ENCODE results near the gene PFDN6. TPM values are rescaled to one million over a fixed set of nuclear protein-coding genes. Genes with fewer than 3 reads are reported as not detected.

Gene PFDN6
- total and polyA plus RNA-seq, 2 experiments from 2014 or later: 56.1 to 62.2 TPM

DNA sequence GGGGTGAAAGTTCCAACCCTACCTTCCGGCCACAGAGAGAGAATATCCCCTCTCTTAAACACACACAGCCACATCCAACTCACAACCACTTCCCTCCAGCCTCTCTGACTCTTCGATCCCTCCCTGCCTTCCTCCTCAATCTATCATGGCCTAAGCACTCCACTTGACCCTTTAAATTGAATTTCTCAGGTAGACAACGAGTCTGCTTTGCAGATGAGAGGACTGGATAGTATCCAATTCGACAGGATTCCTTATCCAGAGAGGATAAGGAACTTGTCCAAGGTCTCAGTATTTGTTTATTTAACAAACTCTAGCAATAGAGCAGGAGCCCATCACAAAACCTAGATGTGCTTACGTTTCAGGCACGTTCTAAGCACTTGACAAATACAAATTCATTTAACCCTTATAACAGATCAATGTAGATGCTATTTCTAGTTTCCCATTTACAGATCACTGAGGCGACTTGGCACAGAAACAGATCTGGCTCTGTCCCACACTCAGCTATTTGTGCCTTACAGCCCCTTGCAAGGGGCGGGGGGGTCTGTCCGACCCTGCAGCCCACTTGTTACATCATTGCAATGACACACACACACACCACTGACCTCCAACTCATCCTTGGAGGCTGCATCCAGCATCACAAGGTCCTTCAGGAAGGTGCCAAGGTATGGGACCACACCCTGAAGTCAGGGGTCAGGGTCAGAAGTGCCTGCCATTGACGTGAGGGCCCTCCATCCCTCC, 4.9 kb downstream of the PFDN6 start:
- peaks cover 14% of the 10 kb centered on the region for H3K27me3 Mint-ChIP-seq (ENCODE audit: insufficient read depth, low read depth, poor library complexity)
- TF ChIP-seq, protein P1, sequence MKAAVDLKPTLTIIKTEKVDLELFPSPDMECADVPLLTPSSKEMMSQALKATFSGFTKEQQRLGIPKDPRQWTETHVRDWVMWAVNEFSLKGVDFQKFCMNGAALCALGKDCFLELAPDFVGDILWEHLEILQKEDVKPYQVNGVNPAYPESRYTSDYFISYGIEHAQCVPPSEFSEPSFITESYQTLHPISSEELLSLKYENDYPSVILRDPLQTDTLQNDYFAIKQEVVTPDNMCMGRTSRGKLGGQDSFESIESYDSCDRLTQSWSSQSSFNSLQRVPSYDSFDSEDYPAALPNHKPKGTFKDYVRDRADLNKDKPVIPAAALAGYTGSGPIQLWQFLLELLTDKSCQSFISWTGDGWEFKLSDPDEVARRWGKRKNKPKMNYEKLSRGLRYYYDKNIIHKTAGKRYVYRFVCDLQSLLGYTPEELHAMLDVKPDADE (IDR thresholded peaks at IDR 0.05): no peak
- no peak for TF ChIP-seq STAT1 (IDR thresholded peaks at IDR 0.05; ENCODE audit: unreplicated experiment)
- TF ChIP-seq NANOG (IDR thresholded peaks at IDR 0.05; ENCODE audit: borderline replicate concordance): no peak
- TF ChIP-seq, protein P2, sequence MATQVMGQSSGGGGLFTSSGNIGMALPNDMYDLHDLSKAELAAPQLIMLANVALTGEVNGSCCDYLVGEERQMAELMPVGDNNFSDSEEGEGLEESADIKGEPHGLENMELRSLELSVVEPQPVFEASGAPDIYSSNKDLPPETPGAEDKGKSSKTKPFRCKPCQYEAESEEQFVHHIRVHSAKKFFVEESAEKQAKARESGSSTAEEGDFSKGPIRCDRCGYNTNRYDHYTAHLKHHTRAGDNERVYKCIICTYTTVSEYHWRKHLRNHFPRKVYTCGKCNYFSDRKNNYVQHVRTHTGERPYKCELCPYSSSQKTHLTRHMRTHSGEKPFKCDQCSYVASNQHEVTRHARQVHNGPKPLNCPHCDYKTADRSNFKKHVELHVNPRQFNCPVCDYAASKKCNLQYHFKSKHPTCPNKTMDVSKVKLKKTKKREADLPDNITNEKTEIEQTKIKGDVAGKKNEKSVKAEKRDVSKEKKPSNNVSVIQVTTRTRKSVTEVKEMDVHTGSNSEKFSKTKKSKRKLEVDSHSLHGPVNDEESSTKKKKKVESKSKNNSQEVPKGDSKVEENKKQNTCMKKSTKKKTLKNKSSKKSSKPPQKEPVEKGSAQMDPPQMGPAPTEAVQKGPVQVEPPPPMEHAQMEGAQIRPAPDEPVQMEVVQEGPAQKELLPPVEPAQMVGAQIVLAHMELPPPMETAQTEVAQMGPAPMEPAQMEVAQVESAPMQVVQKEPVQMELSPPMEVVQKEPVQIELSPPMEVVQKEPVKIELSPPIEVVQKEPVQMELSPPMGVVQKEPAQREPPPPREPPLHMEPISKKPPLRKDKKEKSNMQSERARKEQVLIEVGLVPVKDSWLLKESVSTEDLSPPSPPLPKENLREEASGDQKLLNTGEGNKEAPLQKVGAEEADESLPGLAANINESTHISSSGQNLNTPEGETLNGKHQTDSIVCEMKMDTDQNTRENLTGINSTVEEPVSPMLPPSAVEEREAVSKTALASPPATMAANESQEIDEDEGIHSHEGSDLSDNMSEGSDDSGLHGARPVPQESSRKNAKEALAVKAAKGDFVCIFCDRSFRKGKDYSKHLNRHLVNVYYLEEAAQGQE (IDR thresholded peaks at IDR 0.05; ENCODE audit: unreplicated experiment): no peak
- TF ChIP-seq POLR2AphosphoS5 (IDR thresholded peaks at IDR 0.05; ENCODE audit: low read depth): no peak
- no peak for TF ChIP-seq ZNF331 (CRISPR knock-in tag; IDR thresholded peaks at IDR 0.05; ENCODE audit: low read depth)
- TF ChIP-seq, protein P3, sequence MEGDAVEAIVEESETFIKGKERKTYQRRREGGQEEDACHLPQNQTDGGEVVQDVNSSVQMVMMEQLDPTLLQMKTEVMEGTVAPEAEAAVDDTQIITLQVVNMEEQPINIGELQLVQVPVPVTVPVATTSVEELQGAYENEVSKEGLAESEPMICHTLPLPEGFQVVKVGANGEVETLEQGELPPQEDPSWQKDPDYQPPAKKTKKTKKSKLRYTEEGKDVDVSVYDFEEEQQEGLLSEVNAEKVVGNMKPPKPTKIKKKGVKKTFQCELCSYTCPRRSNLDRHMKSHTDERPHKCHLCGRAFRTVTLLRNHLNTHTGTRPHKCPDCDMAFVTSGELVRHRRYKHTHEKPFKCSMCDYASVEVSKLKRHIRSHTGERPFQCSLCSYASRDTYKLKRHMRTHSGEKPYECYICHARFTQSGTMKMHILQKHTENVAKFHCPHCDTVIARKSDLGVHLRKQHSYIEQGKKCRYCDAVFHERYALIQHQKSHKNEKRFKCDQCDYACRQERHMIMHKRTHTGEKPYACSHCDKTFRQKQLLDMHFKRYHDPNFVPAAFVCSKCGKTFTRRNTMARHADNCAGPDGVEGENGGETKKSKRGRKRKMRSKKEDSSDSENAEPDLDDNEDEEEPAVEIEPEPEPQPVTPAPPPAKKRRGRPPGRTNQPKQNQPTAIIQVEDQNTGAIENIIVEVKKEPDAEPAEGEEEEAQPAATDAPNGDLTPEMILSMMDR (conservative IDR thresholded peaks at IDR 0.05; ENCODE audit: low read depth in 2 of 2): no peak
- TF ChIP-seq EZH2phosphoT487 (IDR thresholded peaks at IDR 0.05; ENCODE audit: unreplicated experiment): no peak
- TF ChIP-seq ZNF114 (CRISPR knock-in tag; IDR thresholded peaks at IDR 0.05): no peak
- TF ChIP-seq JUNB (IDR thresholded peaks at IDR 0.05; ENCODE audit: unreplicated experiment): no peak
- no peak for TF ChIP-seq CREB1 (CRISPR knock-in tag; IDR thresholded peaks at IDR 0.05; ENCODE audit: low read depth)
- TF ChIP-seq EZH2 (IDR thresholded peaks at IDR 0.05; ENCODE audit: low read depth, unreplicated experiment): no peak
- TF ChIP-seq, protein P4, sequence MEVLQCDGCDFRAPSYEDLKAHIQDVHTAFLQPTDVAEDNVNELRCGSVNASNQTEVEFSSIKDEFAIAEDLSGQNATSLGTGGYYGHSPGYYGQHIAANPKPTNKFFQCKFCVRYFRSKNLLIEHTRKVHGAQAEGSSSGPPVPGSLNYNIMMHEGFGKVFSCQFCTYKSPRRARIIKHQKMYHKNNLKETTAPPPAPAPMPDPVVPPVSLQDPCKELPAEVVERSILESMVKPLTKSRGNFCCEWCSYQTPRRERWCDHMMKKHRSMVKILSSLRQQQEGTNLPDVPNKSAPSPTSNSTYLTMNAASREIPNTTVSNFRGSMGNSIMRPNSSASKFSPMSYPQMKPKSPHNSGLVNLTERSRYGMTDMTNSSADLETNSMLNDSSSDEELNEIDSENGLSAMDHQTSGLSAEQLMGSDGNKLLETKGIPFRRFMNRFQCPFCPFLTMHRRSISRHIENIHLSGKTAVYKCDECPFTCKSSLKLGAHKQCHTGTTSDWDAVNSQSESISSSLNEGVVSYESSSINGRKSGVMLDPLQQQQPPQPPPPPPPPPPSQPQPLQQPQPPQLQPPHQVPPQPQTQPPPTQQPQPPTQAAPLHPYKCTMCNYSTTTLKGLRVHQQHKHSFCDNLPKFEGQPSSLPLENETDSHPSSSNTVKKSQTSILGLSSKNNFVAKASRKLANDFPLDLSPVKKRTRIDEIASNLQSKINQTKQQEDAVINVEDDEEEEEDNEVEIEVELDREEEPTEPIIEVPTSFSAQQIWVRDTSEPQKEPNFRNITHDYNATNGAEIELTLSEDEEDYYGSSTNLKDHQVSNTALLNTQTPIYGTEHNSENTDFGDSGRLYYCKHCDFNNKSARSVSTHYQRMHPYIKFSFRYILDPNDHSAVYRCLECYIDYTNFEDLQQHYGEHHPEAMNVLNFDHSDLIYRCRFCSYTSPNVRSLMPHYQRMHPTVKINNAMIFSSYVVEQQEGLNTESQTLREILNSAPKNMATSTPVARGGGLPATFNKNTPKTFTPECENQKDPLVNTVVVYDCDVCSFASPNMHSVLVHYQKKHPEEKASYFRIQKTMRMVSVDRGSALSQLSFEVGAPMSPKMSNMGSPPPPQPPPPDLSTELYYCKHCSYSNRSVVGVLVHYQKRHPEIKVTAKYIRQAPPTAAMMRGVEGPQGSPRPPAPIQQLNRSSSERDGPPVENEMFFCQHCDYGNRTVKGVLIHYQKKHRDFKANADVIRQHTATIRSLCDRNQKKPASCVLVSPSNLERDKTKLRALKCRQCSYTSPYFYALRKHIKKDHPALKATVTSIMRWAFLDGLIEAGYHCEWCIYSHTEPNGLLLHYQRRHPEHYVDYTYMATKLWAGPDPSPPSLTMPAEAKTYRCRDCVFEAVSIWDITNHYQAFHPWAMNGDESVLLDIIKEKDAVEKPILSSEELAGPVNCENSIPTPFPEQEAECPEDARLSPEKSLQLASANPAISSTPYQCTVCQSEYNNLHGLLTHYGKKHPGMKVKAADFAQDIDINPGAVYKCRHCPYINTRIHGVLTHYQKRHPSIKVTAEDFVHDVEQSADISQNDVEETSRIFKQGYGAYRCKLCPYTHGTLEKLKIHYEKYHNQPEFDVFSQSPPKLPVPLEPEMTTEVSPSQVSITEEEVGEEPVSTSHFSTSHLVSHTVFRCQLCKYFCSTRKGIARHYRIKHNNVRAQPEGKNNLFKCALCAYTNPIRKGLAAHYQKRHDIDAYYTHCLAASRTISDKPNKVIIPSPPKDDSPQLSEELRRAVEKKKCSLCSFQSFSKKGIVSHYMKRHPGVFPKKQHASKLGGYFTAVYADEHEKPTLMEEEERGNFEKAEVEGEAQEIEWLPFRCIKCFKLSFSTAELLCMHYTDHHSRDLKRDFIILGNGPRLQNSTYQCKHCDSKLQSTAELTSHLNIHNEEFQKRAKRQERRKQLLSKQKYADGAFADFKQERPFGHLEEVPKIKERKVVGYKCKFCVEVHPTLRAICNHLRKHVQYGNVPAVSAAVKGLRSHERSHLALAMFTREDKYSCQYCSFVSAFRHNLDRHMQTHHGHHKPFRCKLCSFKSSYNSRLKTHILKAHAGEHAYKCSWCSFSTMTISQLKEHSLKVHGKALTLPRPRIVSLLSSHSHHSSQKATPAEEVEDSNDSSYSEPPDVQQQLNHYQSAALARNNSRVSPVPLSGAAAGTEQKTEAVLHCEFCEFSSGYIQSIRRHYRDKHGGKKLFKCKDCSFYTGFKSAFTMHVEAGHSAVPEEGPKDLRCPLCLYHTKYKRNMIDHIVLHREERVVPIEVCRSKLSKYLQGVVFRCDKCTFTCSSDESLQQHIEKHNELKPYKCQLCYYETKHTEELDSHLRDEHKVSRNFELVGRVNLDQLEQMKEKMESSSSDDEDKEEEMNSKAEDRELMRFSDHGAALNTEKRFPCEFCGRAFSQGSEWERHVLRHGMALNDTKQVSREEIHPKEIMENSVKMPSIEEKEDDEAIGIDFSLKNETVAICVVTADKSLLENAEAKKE (CRISPR knock-in tag; IDR thresholded peaks at IDR 0.05): no peak
- no peaks in the 10 kb centered on the region for H3K27me3 ChIP-seq (ENCODE audit: insufficient read depth)
- no peak overlapping the region for H2AFZ ChIP-seq
- H3K27ac Mint-ChIP-seq: no peak overlapping the region
- ATAC-seq (no peak), DNase-seq (ENCODE audit: low spot score) (no peak)
- H3K36me3 Mint-ChIP-seq (ENCODE audit: low read depth): peaks cover 34% of the 10 kb centered on the region
- H3K4me2 ChIP-seq: no peak overlapping the region
- no peaks in the 10 kb centered on the region for H3K9me3 Mint-ChIP-seq
- H3K9me2 ChIP-seq (ENCODE audit: insufficient read depth): no peaks in the 10 kb centered on the region
- H3K4me1 Mint-ChIP-seq: peaks cover 28% of the 10 kb centered on the region
- H3K27ac ChIP-seq (ENCODE audit: low read depth): no peak overlapping the region
- no peak overlapping the region for H3K4me3 Mint-ChIP-seq
- H3K4me1 ChIP-seq (ENCODE audit: insufficient read depth): peaks cover 7% of the 10 kb centered on the region
- peaks cover 3% of the 10 kb centered on the region; the same call in 1 of the 2 replicates for H4K20me1 ChIP-seq (replicated peaks; ENCODE audit: insufficient read depth)
- H3K36me3 ChIP-seq (ENCODE audit: insufficient read depth): no peaks in the 10 kb centered on the region
- peaks cover 14% of the 10 kb centered on the region; the same call in 1 of the 2 replicates for H3F3A ChIP-seq (replicated peaks; ENCODE audit: low read depth)
- H3K79me2 ChIP-seq (replicated peaks; ENCODE audit: insufficient read depth): peaks cover 22% of the 10 kb centered on the region
- H3K4me3 ChIP-seq: no peak overlapping the region
